ENCODE measurements around the gene PCDHB9.
"Not testable (repeated sequence)": the region's sequence is repeated elsewhere in the genome, so short reads cannot be mapped to it uniquely, and the experiment has no call there.

- TF ChIP-seq, protein P1, sequence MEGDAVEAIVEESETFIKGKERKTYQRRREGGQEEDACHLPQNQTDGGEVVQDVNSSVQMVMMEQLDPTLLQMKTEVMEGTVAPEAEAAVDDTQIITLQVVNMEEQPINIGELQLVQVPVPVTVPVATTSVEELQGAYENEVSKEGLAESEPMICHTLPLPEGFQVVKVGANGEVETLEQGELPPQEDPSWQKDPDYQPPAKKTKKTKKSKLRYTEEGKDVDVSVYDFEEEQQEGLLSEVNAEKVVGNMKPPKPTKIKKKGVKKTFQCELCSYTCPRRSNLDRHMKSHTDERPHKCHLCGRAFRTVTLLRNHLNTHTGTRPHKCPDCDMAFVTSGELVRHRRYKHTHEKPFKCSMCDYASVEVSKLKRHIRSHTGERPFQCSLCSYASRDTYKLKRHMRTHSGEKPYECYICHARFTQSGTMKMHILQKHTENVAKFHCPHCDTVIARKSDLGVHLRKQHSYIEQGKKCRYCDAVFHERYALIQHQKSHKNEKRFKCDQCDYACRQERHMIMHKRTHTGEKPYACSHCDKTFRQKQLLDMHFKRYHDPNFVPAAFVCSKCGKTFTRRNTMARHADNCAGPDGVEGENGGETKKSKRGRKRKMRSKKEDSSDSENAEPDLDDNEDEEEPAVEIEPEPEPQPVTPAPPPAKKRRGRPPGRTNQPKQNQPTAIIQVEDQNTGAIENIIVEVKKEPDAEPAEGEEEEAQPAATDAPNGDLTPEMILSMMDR (conservative IDR thresholded peaks at IDR 0.05 in 1 of 2, IDR thresholded peaks at IDR 0.05 in 1 of 2; ENCODE audit: extremely low read depth in 1 of 2, insufficient read depth in 1 of 2, low read depth in 1 of 2, low read length in 2 of 2) = not testable (repeated sequence)
- TF ChIP-seq EZH2 (IDR thresholded peaks at IDR 0.05; ENCODE audit: borderline replicate concordance, low read length) = not testable (repeated sequence)
These were observed 9.3 kb upstream of the PCDHB9 start, which contains the start of gene PCDHB8 for GRCh38 chr5:141177577-141178191.
